ENCODE results near the gene SREBF1.

Gene SREBF1

DNA sequence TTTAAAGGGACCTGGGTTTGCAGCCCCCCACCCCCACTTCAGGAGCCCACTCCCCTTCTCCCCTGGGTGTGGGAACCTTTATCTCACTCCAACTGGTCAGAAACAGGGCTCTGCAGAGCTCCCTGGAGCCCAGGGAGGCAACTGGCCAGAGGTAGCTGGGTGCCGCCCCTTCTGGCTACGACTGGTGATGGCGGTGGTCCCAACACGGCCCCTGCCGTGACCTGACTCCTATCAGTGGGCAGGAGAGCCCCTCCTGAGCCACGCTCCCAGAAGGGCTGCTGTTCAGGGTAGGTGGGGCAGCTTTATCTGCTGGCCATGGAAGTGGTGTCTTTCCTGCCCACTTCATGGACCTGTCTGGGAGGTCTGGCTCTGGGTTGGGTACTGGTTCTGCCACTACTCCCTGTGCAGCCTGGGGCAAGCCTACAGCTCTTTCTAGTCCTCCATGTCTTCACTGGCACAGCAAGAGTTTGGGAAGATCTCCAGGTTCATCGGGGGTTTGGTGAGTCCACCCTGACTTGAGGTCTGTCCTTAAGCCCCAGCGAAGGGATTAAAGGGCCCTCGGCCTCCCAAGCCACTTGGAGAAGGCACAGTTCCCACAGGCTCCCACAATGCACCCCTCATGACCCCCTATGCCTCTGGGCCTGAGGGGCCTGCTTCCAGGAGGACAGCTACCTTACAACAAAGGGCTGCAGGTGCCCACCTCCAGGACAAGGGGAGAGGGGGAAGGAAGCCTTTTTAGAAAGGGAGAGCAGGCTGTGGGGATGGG lies 5.5 kb upstream of the SREBF1 start:
- Histone ChIP-seq H3K4me3 (ENCODE audit: low read length) (no peak overlapping the region), H3K27me3 (ENCODE audit: insufficient read depth, low read length) (no peaks in the 10 kb centered on the region), H3K4me1 (ENCODE audit: insufficient read depth, low read length) (peaks cover 12% of the 10 kb centered on the region), H3K36me3 (ENCODE audit: insufficient read depth, low read length) (no peaks in the 10 kb centered on the region), H3K9me3 (ENCODE audit: low read length) (no peaks in the 10 kb centered on the region), H2AFZ (ENCODE audit: low read depth, low read length) (no peak overlapping the region)

DNA sequence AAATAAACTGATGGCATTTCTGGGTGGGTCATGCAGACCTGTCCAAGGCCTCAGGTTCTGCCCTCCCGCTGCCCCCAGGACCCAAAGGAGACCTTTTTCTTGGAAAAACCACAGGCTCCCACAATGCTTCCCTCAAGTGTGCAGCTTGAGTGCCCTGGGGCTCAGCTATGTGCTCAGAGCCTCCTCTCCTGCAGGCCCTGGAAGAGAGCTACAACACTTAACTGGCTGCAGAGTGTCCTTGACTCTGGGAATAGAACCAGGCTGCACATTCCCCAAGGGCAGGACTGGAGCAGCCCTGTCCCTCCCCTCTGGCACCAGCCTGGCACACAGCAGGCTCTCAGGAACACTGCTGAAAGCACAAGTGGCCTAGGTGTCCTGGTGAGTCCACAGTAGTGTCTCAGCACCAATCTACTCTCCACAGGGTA lies 4.8 kb upstream of the SREBF1 start:
- H3K4me3 ChIP-seq (ENCODE audit: low read length): no peak overlapping the region
- no peak overlapping the region for H2AFZ ChIP-seq (ENCODE audit: low read depth, low read length)
- H3K27me3 ChIP-seq (ENCODE audit: insufficient read depth, low read length): no peaks in the 10 kb centered on the region
- H3K4me1 ChIP-seq (ENCODE audit: insufficient read depth, low read length): peaks cover 16% of the 10 kb centered on the region
- no peaks in the 10 kb centered on the region for H3K36me3 ChIP-seq (ENCODE audit: insufficient read depth, low read length)
- no peaks in the 10 kb centered on the region for H3K9me3 ChIP-seq (ENCODE audit: low read length)

DNA sequence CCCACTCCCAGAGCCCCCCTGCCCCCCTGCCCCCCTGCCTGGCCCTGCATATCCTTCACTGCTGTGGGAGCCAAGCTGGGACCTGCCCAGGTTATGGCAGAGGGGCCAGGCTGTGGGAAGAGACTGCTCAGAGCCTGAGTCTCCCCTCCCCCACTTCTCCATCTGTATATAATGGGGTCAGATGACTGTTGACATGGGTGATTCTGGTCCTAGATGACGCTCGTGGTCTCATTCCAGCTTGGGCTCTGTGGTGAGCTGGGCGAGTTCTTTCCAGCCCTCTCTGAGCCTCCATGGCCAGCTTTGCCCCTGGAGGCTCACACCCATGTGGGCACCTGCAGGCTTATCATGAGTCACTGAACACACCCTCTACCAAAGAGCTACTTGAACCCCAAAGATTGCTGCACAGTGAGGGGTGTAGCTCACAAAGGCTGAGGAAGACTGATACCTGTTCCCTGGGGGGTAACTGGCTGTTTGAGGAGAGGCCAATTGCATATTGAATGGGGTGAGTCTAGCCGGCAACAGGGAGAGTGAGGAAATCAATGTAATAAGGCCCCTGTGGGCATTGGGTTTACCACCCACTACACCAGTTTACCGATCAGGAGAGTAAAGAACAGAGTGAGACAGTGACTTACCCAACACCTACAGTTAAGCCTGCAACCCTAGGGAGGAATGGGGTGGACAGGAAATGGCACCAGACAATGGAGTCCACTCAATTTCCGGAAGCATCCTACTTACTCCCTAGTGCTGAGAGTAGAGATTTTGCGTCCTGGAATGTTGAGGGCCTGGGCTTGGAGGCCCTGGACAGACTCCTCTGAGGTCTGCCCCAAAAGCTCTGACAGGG lies 4.2 kb upstream of the SREBF1 start:
- no peaks in the 10 kb centered on the region for H3K27me3 ChIP-seq (ENCODE audit: insufficient read depth, low read length)
- H3K9me3 ChIP-seq (ENCODE audit: low read length): no peaks in the 10 kb centered on the region
- peaks cover 17% of the 10 kb centered on the region for H3K4me1 ChIP-seq (ENCODE audit: insufficient read depth, low read length)
- no peak overlapping the region for H2AFZ ChIP-seq (ENCODE audit: low read depth, low read length)
- H3K4me3 ChIP-seq (ENCODE audit: low read length): no peak overlapping the region
- H3K36me3 ChIP-seq (ENCODE audit: insufficient read depth, low read length): no peaks in the 10 kb centered on the region

DNA sequence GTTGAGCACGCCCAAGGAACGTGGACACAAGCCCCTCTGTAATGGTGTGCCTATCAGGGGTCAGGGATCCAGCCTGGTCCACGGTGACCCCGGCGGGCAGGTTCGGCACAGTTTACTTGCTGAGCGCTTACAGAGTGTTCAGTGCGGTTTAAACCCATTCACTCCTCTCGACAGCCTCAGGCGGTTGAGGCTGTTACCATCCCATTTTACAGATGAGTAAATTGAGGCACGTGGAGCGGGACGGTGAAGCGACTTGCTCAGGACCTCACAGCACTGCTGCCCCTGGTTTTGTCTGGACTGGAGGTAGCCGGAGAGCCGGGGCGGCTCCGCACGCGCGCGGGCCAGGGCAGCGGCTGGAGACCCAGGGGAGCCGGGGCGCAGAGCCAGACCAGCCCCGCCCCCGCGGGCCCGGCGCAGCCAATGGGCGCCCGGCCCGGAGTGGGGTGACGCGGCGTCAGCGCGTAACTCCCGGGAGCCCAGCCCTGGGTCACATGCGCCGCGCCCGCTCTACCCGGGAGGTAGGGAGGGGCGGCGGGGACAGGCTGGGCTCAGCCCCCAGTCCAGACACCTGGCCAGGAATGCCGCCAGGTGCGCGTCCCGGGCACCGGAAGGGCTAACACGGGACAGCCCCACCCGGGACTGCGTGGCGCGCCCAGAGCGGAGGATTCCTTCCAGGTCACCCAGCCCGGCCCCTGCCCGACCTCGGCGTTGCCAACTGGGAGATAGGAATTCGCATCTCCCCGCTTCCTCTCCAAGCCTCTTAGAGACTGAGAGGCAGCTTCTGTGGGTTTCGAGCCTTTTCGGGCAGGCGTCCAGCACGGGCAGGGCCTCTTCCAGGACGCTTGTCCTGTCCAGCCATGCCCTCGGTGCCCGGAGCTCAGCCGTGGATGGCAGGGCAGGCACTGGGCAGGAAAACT lies 3.3 kb upstream of the SREBF1 start:
- Histone ChIP-seq H3K4me3 (ENCODE audit: low read length) (no peak overlapping the region), H3K27me3 (ENCODE audit: insufficient read depth, low read length) (no peaks in the 10 kb centered on the region), H3K9me3 (ENCODE audit: low read length) (no peaks in the 10 kb centered on the region), H3K36me3 (ENCODE audit: insufficient read depth, low read length) (no peaks in the 10 kb centered on the region), H2AFZ (ENCODE audit: low read depth, low read length) (no peak overlapping the region), H3K4me1 (ENCODE audit: insufficient read depth, low read length) (peaks cover 23% of the 10 kb centered on the region)

DNA sequence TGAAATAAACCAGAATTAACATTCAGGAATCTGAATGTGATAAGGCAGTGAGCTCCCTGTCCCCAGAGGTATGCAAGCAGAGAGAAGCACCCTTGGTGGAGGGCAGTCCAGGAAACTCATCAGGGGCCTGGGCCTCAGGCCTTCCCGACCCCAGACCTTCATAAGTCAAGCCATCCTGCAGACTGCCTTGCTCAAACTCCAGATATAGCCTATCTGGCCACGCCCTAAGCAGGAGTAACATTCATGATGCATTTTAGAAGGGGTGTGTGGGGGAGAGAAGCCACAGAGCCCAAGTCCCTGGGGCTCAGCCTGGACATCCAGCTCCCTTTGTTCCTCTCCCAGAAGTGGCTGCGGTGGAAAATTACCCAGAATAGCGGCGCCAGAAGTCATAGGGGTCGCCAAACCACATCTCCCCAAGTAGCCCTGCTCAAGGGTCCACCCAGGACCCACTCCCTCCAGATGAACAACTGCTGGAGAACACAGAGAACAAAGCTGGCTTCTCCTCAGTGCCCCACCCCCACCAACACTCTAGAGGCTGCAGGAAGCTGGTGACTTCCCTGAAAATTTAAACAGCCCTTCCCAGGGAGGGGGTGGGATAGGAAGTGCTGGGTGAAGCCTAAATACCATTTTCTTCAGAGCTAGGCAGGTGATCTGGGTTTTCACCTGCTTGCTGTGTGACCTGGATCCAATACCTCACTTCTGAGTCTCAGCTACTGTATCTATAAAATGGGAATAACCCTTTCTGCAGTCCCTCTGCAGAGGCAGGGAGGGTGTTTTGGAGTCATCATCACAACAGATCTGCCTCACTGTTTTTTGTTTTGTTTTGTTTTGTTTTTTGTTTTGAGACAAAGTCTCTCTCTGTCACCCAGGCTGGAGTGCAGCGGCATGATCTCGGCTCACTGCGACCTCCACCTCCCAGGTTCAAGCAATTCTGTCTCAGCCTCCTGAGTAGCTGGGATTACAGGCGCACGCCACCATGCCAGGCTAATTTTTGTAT lies 1.5 kb upstream of the SREBF1 start:
- H2AFZ ChIP-seq (ENCODE audit: low read depth, low read length): no peak overlapping the region
- H3K4me1 ChIP-seq (ENCODE audit: insufficient read depth, low read length): peaks cover 23% of the 10 kb centered on the region
- H3K9me3 ChIP-seq (ENCODE audit: low read length): no peaks in the 10 kb centered on the region
- no peaks in the 10 kb centered on the region for H3K27me3 ChIP-seq (ENCODE audit: insufficient read depth, low read length)
- H3K36me3 ChIP-seq (ENCODE audit: insufficient read depth, low read length): no peaks in the 10 kb centered on the region
- H3K4me3 ChIP-seq (ENCODE audit: low read length): no peak overlapping the region

DNA sequence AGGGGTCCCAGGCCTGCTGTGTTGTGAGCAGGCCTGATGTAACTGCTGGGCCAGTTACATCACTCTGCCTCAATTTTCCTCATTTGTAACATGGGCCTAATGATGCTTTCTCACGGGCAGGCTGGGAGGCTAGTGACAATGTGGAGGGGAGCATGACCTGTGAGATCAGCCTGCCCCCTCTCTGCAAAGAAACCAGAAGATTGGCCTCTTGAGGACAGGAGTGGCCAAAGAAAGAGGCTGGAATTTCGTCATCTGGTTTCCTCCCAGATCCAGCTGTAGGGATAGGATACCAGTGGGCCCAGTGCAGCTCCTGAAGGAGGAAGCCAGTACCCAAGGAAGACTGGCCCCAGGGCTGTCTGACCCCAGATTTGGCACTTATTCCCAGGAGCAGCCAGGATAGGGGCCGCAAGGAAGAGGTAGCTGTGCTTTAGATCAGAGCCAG lies 615 bp upstream of the SREBF1 start:
- Histone ChIP-seq H3K4me1 (ENCODE audit: insufficient read depth, low read length) (peaks cover 23% of the 10 kb centered on the region), H3K4me3 (ENCODE audit: low read length) (peak overlapping the region; percentile 71), H2AFZ (ENCODE audit: low read depth, low read length) (no peak overlapping the region), H3K27me3 (ENCODE audit: insufficient read depth, low read length) (no peaks in the 10 kb centered on the region), H3K9me3 (ENCODE audit: low read length) (no peaks in the 10 kb centered on the region), H3K36me3 (ENCODE audit: insufficient read depth, low read length) (no peaks in the 10 kb centered on the region)

DNA sequence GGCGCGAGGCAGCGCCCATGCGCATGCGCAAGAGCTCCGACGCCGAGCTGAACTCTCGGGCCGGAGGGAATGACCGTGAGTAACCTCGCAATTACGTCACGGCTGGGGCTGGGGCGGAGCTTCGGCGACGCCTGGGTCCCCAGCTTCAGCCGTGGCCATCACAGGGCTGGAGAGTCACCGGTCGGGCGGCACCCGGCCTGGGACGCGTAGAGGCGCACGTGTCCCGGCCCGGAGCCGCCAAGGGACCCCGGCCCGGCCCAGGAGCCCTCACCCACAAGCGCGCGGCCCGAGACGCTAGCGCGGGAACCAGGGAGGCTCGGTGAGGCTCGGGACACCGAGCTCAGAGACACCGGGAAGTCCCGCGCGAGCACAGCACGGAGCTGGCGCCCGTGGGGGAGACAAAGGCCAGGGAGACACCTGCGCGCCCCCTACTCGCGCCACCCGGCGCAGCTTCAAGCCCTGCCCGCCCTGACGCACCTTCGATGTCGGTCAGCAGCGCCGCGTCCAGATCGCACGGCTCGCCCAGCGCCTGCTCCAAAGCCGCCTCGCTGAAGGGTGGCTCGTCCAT lies 452 bp downstream of the SREBF1 start:
- Histone ChIP-seq H3K9me3 (ENCODE audit: low read length) (no peaks in the 10 kb centered on the region), H3K4me1 (ENCODE audit: insufficient read depth, low read length) (peaks cover 23% of the 10 kb centered on the region), H3K27me3 (ENCODE audit: insufficient read depth, low read length) (no peaks in the 10 kb centered on the region), H3K4me3 (ENCODE audit: low read length) (peak overlapping the region; percentile 71), H3K36me3 (ENCODE audit: insufficient read depth, low read length) (no peaks in the 10 kb centered on the region), H2AFZ (ENCODE audit: low read depth, low read length) (peak overlapping the region; percentile 48)

DNA sequence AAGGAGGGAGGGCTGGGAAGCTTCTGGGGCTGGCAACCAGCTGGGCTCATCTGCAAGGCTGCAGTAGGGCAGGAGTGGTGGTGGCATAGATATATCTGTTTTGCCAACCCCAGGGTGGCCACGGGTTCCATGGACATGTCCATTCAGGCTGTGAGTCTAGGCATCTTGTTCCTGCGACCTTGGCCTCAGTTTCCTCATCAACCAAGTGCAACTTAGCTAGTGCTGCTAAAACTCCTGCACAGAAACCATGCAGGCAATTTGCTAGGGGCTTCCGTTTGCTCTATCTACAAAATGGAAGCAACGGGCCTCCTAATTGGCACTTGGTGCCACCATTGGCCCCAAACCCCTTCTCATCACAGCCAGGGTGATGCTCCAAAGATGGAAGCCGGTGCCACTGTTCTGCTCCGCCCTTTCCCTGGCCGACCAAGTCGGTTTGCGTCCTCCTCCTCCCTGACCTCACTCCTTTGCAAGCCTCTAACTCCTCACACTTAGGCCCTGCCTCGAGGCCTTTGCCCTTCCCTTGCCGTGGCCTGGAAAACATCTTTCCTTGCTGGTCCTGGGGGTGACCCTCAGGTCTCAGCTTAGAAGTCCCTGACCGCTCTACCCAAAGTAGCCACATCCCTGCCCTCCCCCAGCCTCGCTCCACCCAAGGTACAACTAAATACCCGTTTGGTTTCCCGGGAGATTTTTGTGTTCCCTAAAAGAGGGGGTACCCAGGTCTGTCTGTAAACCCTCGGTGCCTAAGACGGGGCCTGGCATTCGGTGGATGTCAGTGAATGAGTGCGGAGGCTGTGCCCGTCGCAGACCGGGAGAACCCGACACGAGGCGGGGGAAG lies 1.2 kb downstream of the SREBF1 start:
- Histone ChIP-seq H3K4me1 (ENCODE audit: insufficient read depth, low read length) (peaks cover 22% of the 10 kb centered on the region), H3K27me3 (ENCODE audit: insufficient read depth, low read length) (no peaks in the 10 kb centered on the region), H2AFZ (ENCODE audit: low read depth, low read length) (peak overlapping the region; percentile 48), H3K9me3 (ENCODE audit: low read length) (no peaks in the 10 kb centered on the region), H3K4me3 (ENCODE audit: low read length) (peak overlapping the region; percentile 71), H3K36me3 (ENCODE audit: insufficient read depth, low read length) (no peaks in the 10 kb centered on the region)

DNA sequence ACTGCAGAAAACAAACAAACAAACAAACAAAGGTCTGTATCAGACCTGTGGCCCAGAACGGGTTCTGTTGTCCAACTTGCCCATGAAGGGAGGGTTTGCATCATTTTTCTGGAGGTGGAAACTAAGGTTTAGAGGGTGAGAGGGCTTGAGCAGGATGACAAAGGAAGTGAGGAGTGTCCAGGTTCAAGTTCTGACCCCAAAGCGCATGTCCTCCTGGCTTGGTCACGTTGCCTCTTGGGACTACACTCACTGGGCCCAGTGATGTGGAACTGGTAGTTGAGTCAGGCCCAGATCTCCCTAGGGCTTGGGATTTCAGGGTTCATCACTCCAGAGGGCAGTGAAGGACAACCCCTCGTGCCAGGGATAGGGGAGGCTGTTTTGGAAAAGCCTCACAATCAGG lies 1.8 kb downstream of the SREBF1 start:
- Histone ChIP-seq H3K36me3 (ENCODE audit: insufficient read depth, low read length) (no peaks in the 10 kb centered on the region), H3K9me3 (ENCODE audit: low read length) (no peaks in the 10 kb centered on the region), H3K4me1 (ENCODE audit: insufficient read depth, low read length) (peaks cover 24% of the 10 kb centered on the region), H3K4me3 (ENCODE audit: low read length) (no peak overlapping the region), H3K27me3 (ENCODE audit: insufficient read depth, low read length) (no peaks in the 10 kb centered on the region), H2AFZ (ENCODE audit: low read depth, low read length) (no peak overlapping the region)

DNA sequence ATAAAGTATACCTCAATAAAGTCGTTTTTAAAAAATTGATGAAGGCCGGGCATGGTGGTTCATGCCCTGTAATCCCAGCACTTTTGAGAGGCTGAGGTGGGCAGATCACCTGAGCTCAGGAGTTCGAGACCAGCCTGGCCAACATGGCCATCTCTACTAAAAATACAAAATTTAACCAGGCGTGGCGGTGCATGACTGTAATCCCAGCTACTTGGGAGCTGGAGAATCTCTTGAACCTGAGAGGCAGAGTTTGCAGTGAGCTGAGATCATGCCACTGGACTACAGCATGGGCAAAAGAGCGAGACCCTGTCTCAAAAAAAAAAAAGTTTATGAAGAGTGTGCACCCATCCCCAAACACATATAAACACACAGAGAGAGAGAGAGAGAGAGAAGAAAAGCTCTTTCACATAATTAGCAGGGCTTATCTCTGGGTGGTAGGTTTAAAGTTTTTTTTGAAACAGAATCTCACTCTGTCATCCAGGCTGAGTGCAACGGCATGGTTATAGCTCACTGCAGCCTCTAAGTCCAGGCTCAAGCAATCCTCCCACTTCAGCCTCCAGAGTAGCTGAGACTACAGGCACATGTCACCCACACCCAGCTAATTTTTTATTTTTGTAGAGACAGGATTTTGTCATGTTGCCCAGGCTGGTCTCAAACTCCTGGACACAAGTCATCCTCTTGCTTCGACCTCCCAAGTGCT lies 3.0 kb downstream of the SREBF1 start:
- no peak overlapping the region for H2AFZ ChIP-seq (ENCODE audit: low read depth, low read length)
- no peak overlapping the region for H3K4me3 ChIP-seq (ENCODE audit: low read length)
- H3K36me3 ChIP-seq (ENCODE audit: insufficient read depth, low read length): no peaks in the 10 kb centered on the region
- peaks cover 24% of the 10 kb centered on the region for H3K4me1 ChIP-seq (ENCODE audit: insufficient read depth, low read length)
- no peaks in the 10 kb centered on the region for H3K27me3 ChIP-seq (ENCODE audit: insufficient read depth, low read length)
- no peaks in the 10 kb centered on the region for H3K9me3 ChIP-seq (ENCODE audit: low read length)

DNA sequence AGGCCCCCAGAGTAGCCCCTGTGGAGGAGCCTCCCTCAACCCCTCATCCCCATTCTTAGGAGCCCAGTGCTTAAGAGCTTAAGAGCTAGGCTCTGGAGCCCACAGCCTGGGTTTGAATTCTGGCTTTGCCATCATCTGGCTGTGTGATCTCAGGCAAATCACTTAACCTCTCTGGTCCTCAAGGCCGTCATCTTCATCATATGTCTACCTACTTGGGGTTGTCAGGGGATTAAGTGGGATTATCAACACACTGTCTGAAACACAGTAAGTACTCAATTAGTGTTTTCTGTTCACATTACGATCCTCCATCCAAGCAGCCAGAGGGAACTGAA lies 4.8 kb downstream of the SREBF1 start:
- no peaks in the 10 kb centered on the region for H3K36me3 ChIP-seq (ENCODE audit: insufficient read depth, low read length)
- no peaks in the 10 kb centered on the region for H3K9me3 ChIP-seq (ENCODE audit: low read length)
- peaks cover 14% of the 10 kb centered on the region for H3K4me1 ChIP-seq (ENCODE audit: insufficient read depth, low read length)
- H3K4me3 ChIP-seq (ENCODE audit: low read length): no peak overlapping the region
- no peak overlapping the region for H2AFZ ChIP-seq (ENCODE audit: low read depth, low read length)
- H3K27me3 ChIP-seq (ENCODE audit: insufficient read depth, low read length): no peaks in the 10 kb centered on the region

Data from neuron (in vitro differentiated cells).